ENCODE measurements around the gene ARHGAP15. TPM values are rescaled to one million over a fixed set of nuclear protein-coding genes. Genes with fewer than 3 reads are reported as not detected.

The ARHGAP15 gene
- total RNA-seq, 1 experiment from 2014 or later, result 0.42 TPM

DNA sequence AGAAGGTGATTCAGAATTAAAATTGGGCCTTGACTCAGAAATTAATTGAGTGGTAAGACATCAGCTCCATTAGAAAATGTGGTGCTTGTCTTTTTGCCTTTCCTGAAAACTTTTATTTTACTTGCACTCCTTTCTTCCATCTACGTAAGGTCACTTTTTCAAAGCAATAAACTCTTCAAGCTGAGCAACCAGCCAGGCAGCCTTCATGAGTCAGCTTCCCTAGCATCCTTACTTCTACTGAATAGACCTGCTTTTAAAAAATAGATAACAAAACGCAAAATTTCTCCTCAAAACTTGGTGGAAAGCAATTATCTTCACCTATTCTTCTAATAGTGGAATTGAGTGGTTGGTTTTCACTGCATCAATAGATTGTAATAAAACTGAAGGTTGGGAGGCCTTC is 504.2 kb downstream of the ARHGAP15 start:
- H4K20me1 ChIP-seq (ENCODE audit: insufficient read depth), result no peaks in the 10 kb centered on the region
- no peaks in the 10 kb centered on the region for H3K4me1 ChIP-seq (ENCODE audit: control insufficient read depth in 1 of 2, insufficient read depth in 2 of 2, low read length in 2 of 2)
- intact Hi-C loops (cut with micrococcal nuclease), result no loop called here
- ChIA-PET RAD21 (ENCODE audit: low non-redundant PET in 1 of 2, low total read pairs in 2 of 2, uncharacterized antibody in 2 of 2, unreplicated experiment in 2 of 2) (no interaction called here), POLR2A (no interaction called here), CTCF (no interaction called here)
- no peaks in the 10 kb centered on the region for H3K36me3 ChIP-seq (ENCODE audit: control insufficient read depth in 1 of 2, insufficient read depth in 2 of 2, low read length in 2 of 2)
- H2AFZ ChIP-seq (ENCODE audit: low read depth, low read length, poor library complexity, severe bottlenecking), result no peak overlapping the region
- BruUV-seq (replicated peaks), result no TSS peak
- no peak overlapping the region for H3K4me2 ChIP-seq (ENCODE audit: low read length)
- no peak overlapping the region for H3K9ac ChIP-seq (ENCODE audit: low read length)
- H3K79me2 ChIP-seq (ENCODE audit: insufficient read depth, low read length), result no peaks in the 10 kb centered on the region
- DNase-seq (ENCODE audit: low read depth, low spot score) (no peak), ATAC-seq (no peak)
- H3K27ac ChIP-seq (ENCODE audit: low read depth, low read length), result no peak overlapping the region
- TF ChIP-seq, protein P1, sequence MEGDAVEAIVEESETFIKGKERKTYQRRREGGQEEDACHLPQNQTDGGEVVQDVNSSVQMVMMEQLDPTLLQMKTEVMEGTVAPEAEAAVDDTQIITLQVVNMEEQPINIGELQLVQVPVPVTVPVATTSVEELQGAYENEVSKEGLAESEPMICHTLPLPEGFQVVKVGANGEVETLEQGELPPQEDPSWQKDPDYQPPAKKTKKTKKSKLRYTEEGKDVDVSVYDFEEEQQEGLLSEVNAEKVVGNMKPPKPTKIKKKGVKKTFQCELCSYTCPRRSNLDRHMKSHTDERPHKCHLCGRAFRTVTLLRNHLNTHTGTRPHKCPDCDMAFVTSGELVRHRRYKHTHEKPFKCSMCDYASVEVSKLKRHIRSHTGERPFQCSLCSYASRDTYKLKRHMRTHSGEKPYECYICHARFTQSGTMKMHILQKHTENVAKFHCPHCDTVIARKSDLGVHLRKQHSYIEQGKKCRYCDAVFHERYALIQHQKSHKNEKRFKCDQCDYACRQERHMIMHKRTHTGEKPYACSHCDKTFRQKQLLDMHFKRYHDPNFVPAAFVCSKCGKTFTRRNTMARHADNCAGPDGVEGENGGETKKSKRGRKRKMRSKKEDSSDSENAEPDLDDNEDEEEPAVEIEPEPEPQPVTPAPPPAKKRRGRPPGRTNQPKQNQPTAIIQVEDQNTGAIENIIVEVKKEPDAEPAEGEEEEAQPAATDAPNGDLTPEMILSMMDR (IDR thresholded peaks at IDR 0.05 in 2 of 3, conservative IDR thresholded peaks at IDR 0.05 in 1 of 3; ENCODE audit: borderline replicate concordance in 1 of 3, insufficient read depth in 1 of 3, low read depth in 2 of 3, low read length in 2 of 3), result no peak
- TF ChIP-seq, protein P2, sequence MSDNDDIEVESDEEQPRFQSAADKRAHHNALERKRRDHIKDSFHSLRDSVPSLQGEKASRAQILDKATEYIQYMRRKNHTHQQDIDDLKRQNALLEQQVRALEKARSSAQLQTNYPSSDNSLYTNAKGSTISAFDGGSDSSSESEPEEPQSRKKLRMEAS (IDR thresholded peaks at IDR 0.05), result no peak
- TF ChIP-seq RAD21 (IDR thresholded peaks at IDR 0.05; ENCODE audit: low read depth) (no peak), JUND (IDR thresholded peaks at IDR 0.05) (no peak)
- no peaks in the 10 kb centered on the region for H3K9me3 ChIP-seq (ENCODE audit: control insufficient read depth in 1 of 2, insufficient read depth in 1 of 2, low read depth in 1 of 2, low read length in 2 of 2)
- H3K27me3 ChIP-seq (ENCODE audit: insufficient read depth, low read length), result no peaks in the 10 kb centered on the region
- H3K4me3 ChIP-seq (replicated peaks in 1 of 2; ENCODE audit: low read depth in 1 of 2, low read length in 2 of 2), result no peak overlapping the region
- no peaks in the 10 kb centered on the region for H3K9me2 ChIP-seq (ENCODE audit: insufficient read depth)

DNA sequence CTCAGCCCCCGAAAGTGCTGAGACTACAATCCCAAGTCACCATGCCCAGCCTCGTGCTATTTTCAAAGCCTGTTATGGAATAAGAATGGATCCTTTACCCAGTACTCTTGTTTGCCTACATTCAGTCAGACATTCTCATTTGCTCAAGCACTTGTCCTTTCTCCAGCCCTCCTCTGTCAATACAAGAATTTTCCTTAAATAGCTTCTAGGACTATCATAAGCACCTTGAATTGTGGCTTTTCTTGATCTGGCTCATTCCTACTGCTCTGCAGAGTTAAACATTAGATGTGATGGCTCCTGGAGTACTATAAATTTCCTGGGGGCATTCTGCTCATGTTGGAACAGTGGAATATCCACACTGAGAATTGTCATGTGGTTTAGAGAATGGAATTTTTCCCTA is 506.1 kb downstream of the ARHGAP15 start:
- no peak for ATAC-seq
- POLR2A ChIA-PET, result no interaction called here
- Histone ChIP-seq H3K36me3 (ENCODE audit: control insufficient read depth in 1 of 2, insufficient read depth in 2 of 2, low read length in 2 of 2) (no peaks in the 10 kb centered on the region), H2AFZ (ENCODE audit: low read depth, low read length, poor library complexity, severe bottlenecking) (no peak overlapping the region), H3K27me3 (ENCODE audit: insufficient read depth, low read length) (no peaks in the 10 kb centered on the region), H3K9ac (ENCODE audit: low read length) (no peak overlapping the region), H3K9me2 (ENCODE audit: insufficient read depth) (no peaks in the 10 kb centered on the region), H3K27ac (ENCODE audit: low read depth, low read length) (no peak overlapping the region), H3K79me2 (ENCODE audit: insufficient read depth, low read length) (no peaks in the 10 kb centered on the region), H3K9me3 (ENCODE audit: control insufficient read depth in 1 of 2, insufficient read depth in 1 of 2, low read depth in 1 of 2, low read length in 2 of 2) (no peaks in the 10 kb centered on the region), H3K4me2 (ENCODE audit: low read length) (no peak overlapping the region), H3K4me3 (replicated peaks in 1 of 2; ENCODE audit: low read depth in 1 of 2, low read length in 2 of 2) (no peak overlapping the region), H3K4me1 (ENCODE audit: control insufficient read depth in 1 of 2, insufficient read depth in 2 of 2, low read length in 2 of 2) (no peaks in the 10 kb centered on the region), H4K20me1 (ENCODE audit: insufficient read depth) (no peaks in the 10 kb centered on the region)
- intact Hi-C loops (cut with micrococcal nuclease), result no loop called here
- CTCF ChIA-PET, result no interaction called here
- no peak for DNase-seq (ENCODE audit: low read depth, low spot score)
- RAD21 ChIA-PET (ENCODE audit: low non-redundant PET in 1 of 2, low total read pairs in 2 of 2, uncharacterized antibody in 2 of 2, unreplicated experiment in 2 of 2), result no interaction called here
- no TSS peak for BruUV-seq (replicated peaks)
- TF ChIP-seq, protein P3, sequence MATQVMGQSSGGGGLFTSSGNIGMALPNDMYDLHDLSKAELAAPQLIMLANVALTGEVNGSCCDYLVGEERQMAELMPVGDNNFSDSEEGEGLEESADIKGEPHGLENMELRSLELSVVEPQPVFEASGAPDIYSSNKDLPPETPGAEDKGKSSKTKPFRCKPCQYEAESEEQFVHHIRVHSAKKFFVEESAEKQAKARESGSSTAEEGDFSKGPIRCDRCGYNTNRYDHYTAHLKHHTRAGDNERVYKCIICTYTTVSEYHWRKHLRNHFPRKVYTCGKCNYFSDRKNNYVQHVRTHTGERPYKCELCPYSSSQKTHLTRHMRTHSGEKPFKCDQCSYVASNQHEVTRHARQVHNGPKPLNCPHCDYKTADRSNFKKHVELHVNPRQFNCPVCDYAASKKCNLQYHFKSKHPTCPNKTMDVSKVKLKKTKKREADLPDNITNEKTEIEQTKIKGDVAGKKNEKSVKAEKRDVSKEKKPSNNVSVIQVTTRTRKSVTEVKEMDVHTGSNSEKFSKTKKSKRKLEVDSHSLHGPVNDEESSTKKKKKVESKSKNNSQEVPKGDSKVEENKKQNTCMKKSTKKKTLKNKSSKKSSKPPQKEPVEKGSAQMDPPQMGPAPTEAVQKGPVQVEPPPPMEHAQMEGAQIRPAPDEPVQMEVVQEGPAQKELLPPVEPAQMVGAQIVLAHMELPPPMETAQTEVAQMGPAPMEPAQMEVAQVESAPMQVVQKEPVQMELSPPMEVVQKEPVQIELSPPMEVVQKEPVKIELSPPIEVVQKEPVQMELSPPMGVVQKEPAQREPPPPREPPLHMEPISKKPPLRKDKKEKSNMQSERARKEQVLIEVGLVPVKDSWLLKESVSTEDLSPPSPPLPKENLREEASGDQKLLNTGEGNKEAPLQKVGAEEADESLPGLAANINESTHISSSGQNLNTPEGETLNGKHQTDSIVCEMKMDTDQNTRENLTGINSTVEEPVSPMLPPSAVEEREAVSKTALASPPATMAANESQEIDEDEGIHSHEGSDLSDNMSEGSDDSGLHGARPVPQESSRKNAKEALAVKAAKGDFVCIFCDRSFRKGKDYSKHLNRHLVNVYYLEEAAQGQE (IDR thresholded peaks at IDR 0.05; ENCODE audit: low read depth), result no peak
- TF ChIP-seq TCF7L2 (IDR thresholded peaks at IDR 0.05; ENCODE audit: borderline replicate concordance, extremely low read depth, insufficient read depth, insufficient read length) (no peak), POLR2AphosphoS5 (IDR thresholded peaks at IDR 0.05; ENCODE audit: low read depth, low read length) (no peak), ZFX (IDR thresholded peaks at IDR 0.05) (no peak), SP1 (IDR thresholded peaks at IDR 0.05; ENCODE audit: low read depth) (no peak), FOSL1 (IDR thresholded peaks at IDR 0.05; ENCODE audit: low read depth) (no peak), YY1 (IDR thresholded peaks at IDR 0.05; ENCODE audit: extremely low read depth, insufficient replicate concordance, low read depth, low read length) (no peak)
- TF ChIP-seq, protein P2 (IDR thresholded peaks at IDR 0.05), result no peak
- TF ChIP-seq, protein P4, sequence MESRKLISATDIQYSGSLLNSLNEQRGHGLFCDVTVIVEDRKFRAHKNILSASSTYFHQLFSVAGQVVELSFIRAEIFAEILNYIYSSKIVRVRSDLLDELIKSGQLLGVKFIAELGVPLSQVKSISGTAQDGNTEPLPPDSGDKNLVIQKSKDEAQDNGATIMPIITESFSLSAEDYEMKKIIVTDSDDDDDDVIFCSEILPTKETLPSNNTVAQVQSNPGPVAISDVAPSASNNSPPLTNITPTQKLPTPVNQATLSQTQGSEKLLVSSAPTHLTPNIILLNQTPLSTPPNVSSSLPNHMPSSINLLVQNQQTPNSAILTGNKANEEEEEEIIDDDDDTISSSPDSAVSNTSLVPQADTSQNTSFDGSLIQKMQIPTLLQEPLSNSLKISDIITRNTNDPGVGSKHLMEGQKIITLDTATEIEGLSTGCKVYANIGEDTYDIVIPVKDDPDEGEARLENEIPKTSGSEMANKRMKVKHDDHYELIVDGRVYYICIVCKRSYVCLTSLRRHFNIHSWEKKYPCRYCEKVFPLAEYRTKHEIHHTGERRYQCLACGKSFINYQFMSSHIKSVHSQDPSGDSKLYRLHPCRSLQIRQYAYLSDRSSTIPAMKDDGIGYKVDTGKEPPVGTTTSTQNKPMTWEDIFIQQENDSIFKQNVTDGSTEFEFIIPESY (IDR thresholded peaks at IDR 0.05; ENCODE audit: extremely low read depth, insufficient replicate concordance, low read length), result no peak
